Left renal pelvis (tissue), 4 donors: ENCODE measurements around the gene STK40. TPM values are rescaled to one million over a fixed set of nuclear protein-coding genes. Genes with fewer than 3 reads are reported as not detected.

Experiments
- polyA plus RNA-seq, 4 donors: library from polyadenylated mRNA; unstranded; fragments of 120-200 nt; gene quantifications; one replicate each; pipeline ENCODE4 v1.2.1, GENCODE V29; 2013; ENCODE audit not compliant: insufficient read length in 4 of 4

STK40 gene
- polyA plus RNA-seq, 4 donors = 31.5 to 44.7 (median 41.1) TPM

Other genes with a start within 250 kb of the STK40 start
- 10 to 100 TPM; 48.9 to 70.2 (median 61.2) TPM for gene TRAPPC3, start 236.4 kb downstream of the STK40 start, polyA plus RNA-seq
- gene MAP7D1, start 229.8 kb downstream of the STK40 start, polyA plus RNA-seq = 10 to 100 TPM; 57.1 to 83.7 (median 63.3) TPM
- gene THRAP3, start 161.5 kb downstream of the STK40 start, polyA plus RNA-seq = 100 to 1,000 TPM; 109 to 147 (median 143) TPM
- 10 to 100 TPM; 19.3 to 34.7 (median 23.4) TPM for gene SH3D21, start 79.6 kb downstream of the STK40 start, polyA plus RNA-seq
- 100 to 1,000 TPM in 1 of 4 donors, 10 to 100 TPM in 3; 39.3 to 107 (median 53.5) TPM for gene EVA1B, start 62.3 kb downstream of the STK40 start, polyA plus RNA-seq
- gene LSM10, start 12.0 kb upstream of the STK40 start, polyA plus RNA-seq = 10 to 100 TPM; 22.0 to 28.0 (median 26.1) TPM
- 10 to 100 TPM; 10.2 to 23.9 (median 21.5) TPM for gene OSCP1, start 64.5 kb upstream of the STK40 start, polyA plus RNA-seq
- 10 to 100 TPM; 50.0 to 78.4 (median 70.3) TPM for gene MRPS15, start 78.5 kb upstream of the STK40 start, polyA plus RNA-seq
- 1 to 10 TPM; 1.8 to 7.6 (median 4.4) TPM for gene CSF3R, start 97.0 kb upstream of the STK40 start, polyA plus RNA-seq